ENCODE measurements around the gene STK25.

- TF ChIP-seq CTCF (IDR thresholded peaks at IDR 0.05; ENCODE audit: insufficient read depth, low read length, poor library complexity, severe bottlenecking): no peak
- TF ChIP-seq EZH2phosphoT487 (conservative IDR thresholded peaks at IDR 0.05; ENCODE audit: low read length): no peak
Observed at GRCh38 chr2:241489733-241490680, 18.4 kb downstream of the STK25 start.
